GM12865 (cell line): ENCODE results near the gene GALR1.

ENCODE experiments used
- DNase-seq: peaks from one replicate; pipeline ENCODE4 v3.0.0; 2010; ENCODE audit warnings: low read depth
- H3K4me3 ChIP-seq: 2 replicates; pipeline ENCODE4 v1.5.1; 2011; ENCODE audit warnings: mild to moderate bottlenecking, low read depth, low read length, control low read depth
- TF ChIP-seq, protein P1 (sequence below): IDR thresholded peaks from 2 replicates; pipeline ENCODE4 v1.5.1; 2011; ENCODE audit warnings: low read length, control low read depth, low read depth, inconsistent platforms; ENCODE audit not compliant: insufficient read depth; ENCODE audit errors: missing control alignments

GALR1 gene, protein sequence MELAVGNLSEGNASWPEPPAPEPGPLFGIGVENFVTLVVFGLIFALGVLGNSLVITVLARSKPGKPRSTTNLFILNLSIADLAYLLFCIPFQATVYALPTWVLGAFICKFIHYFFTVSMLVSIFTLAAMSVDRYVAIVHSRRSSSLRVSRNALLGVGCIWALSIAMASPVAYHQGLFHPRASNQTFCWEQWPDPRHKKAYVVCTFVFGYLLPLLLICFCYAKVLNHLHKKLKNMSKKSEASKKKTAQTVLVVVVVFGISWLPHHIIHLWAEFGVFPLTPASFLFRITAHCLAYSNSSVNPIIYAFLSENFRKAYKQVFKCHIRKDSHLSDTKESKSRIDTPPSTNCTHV

DNA sequence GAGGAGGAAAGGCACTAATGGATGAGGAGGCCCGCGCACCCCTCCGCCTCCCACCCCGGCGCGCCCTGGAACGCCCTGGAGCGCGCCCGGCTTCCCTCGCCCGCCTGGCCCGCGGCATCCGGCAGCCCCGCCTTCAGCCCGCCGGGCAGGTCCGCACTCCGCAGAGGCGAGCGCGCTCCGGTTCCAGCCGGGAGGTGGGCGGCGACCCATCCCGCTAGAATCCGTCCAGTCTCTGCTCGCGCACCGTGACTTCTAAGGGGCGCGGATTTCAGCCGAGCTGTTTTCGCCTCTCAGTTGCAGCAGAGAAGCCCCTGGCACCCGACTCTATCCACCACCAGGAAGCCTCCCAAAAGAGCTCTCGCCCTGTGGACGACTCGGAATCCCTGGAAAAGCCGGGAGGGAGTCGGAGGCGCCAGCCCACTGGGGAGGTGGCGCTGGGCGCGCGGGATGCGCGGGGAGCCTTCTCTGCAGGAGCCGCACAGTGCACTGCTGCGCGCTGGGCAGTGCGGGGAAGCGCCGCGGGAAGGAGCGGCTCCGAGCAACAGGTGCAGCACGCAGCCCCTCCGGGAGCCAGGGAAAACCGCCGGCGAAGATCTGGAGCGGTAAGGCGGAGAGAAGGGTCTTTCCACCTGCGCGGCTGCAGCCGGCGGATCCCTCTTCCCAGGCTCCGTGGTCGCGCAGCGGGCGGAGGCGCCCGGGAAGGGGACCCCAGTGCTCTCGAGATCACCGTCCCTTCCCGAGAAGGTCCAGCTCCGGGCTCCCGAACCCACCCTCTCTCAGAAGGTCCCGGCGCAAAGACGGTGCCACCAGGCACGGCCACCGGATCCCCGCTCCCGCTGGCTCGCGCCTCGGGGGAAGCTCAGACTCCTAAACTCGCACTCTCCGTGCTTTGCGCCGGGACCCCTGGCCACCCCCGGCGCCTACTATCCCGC, at the start of gene GALR1:
Gene GALR1 (plus strand): TSS at position 280 of the 932 bp plus-strand sequence. CDS start 701 bp downstream, outside the sequence.
- no peak within 1 kb of the TSS for H3K4me3 ChIP-seq
- TF ChIP-seq, protein P1, sequence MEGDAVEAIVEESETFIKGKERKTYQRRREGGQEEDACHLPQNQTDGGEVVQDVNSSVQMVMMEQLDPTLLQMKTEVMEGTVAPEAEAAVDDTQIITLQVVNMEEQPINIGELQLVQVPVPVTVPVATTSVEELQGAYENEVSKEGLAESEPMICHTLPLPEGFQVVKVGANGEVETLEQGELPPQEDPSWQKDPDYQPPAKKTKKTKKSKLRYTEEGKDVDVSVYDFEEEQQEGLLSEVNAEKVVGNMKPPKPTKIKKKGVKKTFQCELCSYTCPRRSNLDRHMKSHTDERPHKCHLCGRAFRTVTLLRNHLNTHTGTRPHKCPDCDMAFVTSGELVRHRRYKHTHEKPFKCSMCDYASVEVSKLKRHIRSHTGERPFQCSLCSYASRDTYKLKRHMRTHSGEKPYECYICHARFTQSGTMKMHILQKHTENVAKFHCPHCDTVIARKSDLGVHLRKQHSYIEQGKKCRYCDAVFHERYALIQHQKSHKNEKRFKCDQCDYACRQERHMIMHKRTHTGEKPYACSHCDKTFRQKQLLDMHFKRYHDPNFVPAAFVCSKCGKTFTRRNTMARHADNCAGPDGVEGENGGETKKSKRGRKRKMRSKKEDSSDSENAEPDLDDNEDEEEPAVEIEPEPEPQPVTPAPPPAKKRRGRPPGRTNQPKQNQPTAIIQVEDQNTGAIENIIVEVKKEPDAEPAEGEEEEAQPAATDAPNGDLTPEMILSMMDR, result no peak
- DNase-seq, result no peak

DNA sequence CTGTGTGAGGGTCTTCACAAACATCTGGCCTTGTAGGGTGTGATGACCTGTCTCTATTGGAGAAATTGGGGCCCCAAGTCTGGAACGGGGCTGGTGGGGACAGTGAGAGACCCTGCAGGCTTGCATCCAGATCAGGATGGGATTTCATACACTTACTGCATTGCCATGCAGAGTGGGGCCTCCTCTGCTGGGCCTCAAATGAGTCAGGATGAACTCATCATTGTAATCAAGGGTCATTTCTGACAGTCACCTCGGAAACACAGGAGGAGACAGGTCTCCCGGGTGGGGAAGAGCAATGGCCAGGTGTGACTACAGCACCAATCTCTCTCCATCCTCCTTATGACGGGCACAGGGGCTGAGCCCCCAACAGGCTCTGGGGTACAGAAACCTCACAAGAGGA, 48.1 kb upstream of the GALR1 start:
- TF ChIP-seq, protein P1, result no peak
- DNase-seq, result no peak
- H3K4me3 ChIP-seq, result no peak overlapping the region

- no peak for DNase-seq
- no peak overlapping the region for H3K4me3 ChIP-seq
- TF ChIP-seq, protein P1, result no peak
Observed at GRCh38 chr18:77202329-77202728, 47.3 kb upstream of the GALR1 start.

GRCh38 chr18:77203071-77203470, 46.6 kb upstream of the GALR1 start:
- no peak overlapping the region for H3K4me3 ChIP-seq
- TF ChIP-seq, protein P1, result no peak
- DNase-seq, result no peak

- H3K4me3 ChIP-seq, result no peak overlapping the region
- no peak for DNase-seq
- TF ChIP-seq, protein P1, result no peak
Observed at GRCh38 chr18:77203851-77204250, 45.8 kb upstream of the GALR1 start.

DNA sequence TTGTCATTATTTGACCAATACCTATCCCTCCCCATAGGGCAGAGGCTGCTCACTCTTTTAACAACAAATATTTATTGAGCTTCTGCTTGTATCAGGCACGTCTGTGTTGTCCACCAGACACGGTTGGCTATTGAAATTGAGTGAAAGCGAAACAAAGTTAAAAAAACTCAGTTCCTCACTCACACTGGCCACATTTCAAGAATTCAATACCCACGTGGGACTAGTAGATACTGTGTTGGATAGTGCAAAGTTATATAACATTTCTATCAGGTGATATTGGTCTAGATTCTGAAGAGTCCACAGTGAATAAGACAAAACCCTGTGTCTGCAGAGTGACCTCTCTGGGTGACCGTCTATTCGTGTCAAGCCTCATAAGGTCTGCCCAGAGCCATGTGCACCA, 43.9 kb upstream of the GALR1 start:
- TF ChIP-seq, protein P1, result no peak
- DNase-seq, result peak; percentile 29
- H3K4me3 ChIP-seq, result no peak overlapping the region
